ENCODE data around the gene ZBTB4.

GRCh38 chr17:7435676-7436555, 43.5 kb downstream of the ZBTB4 start:
- no peak for TF ChIP-seq HDAC2 (IDR thresholded peaks at IDR 0.05)
- TF ChIP-seq SMC3 (conservative IDR thresholded peaks at IDR 0.05; ENCODE audit: insufficient read depth, low read depth, low read length), result no peak
- TF ChIP-seq POLR2A (conservative IDR thresholded peaks at IDR 0.05), result peak; percentile 51; the same call in 1 of the 2 replicates
- TF ChIP-seq, protein P1, sequence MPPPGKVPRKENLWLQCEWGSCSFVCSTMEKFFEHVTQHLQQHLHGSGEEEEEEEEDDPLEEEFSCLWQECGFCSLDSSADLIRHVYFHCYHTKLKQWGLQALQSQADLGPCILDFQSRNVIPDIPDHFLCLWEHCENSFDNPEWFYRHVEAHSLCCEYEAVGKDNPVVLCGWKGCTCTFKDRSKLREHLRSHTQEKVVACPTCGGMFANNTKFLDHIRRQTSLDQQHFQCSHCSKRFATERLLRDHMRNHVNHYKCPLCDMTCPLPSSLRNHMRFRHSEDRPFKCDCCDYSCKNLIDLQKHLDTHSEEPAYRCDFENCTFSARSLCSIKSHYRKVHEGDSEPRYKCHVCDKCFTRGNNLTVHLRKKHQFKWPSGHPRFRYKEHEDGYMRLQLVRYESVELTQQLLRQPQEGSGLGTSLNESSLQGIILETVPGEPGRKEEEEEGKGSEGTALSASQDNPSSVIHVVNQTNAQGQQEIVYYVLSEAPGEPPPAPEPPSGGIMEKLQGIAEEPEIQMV (tag; conservative IDR thresholded peaks at IDR 0.05; ENCODE audit: low read depth), result no peak
